ENCODE data around the gene ARMC2. TPM values are rescaled to one million over a fixed set of nuclear protein-coding genes. Genes with fewer than 3 reads are reported as not detected.
"Not testable (repeated sequence)": the region's sequence is repeated elsewhere in the genome, so short reads cannot be mapped to it uniquely, and the experiment has no call there.

ARMC2 gene
- total and polyA plus RNA-seq, 2 donors (not counting 1 experiment from before 2014, with no cell fraction given): 4.8 to 9.9 TPM

DNA sequence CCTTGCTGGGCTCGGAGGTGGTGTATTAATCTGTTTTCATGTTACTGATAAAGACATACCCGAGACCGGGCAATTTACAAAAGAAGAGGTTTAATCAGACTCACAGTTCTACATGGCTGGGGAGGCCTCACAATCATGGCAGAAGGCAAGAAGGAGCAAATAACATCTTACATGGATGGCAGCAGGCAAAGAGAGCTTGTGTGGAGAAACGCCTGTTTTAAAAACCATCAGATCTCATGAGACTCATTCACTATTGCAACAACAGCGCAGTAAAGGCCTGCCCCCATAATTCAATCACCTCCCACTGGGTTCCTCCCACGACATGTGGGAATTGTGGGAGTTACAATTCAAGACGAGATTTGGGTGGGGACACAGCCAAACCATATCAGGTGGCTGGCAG lies 30.9 kb upstream of the ARMC2 start:
- CTCF ChIA-PET; H2AFZ ChIP-seq (ENCODE audit: insufficient read depth, low read depth, low read length, poor library complexity, severe bottlenecking); H4K20me1 ChIP-seq (ENCODE audit: control insufficient read depth, insufficient read depth, low read length, poor library complexity, severe bottlenecking); H3K4me3 Mint-ChIP-seq; DNase-seq; H3K4me2 ChIP-seq (replicated peaks; ENCODE audit: low read depth, low read length, poor library complexity, severe bottlenecking); H3K9ac ChIP-seq (ENCODE audit: low read length); ATAC-seq (ENCODE audit: low read depth); H3K27ac ChIP-seq (ENCODE audit: low read length in 2 of 2); H3K79me2 ChIP-seq (ENCODE audit: control insufficient read depth, insufficient read depth, low read length); H3K4me1 ChIP-seq (ENCODE audit: control insufficient read depth in 2 of 2, insufficient read depth in 2 of 2, low read length in 2 of 2); H3K27me3 ChIP-seq (replicated peaks in 1 of 4; ENCODE audit: control extremely low read depth in 1 of 4, control insufficient read depth in 3 of 4, insufficient read depth in 4 of 4, low read length in 3 of 4); H3K9me3 Mint-ChIP-seq (ENCODE audit: insufficient read depth); H3K27ac Mint-ChIP-seq; H3K36me3 ChIP-seq (replicated peaks in 1 of 2; ENCODE audit: control extremely low read depth in 1 of 2, control insufficient read depth in 1 of 2, extremely low read depth in 1 of 2, insufficient read depth in 2 of 2, low read length in 1 of 2); H3K4me1 Mint-ChIP-seq; intact Hi-C loops (cut with micrococcal nuclease); H3K4me3 ChIP-seq (ENCODE audit: control extremely low read depth in 1 of 5, extremely low read depth in 1 of 5, insufficient read depth in 1 of 5, low read depth in 2 of 5, low read length in 4 of 5); POLR2A ChIA-PET: not testable (repeated sequence)
- H3K9me3 ChIP-seq (ENCODE audit: control extremely low read depth in 1 of 3, control insufficient read depth in 2 of 3, insufficient read depth in 1 of 3, low read length in 2 of 3): peaks cover 2 to 12% (median 7%) of the 10 kb centered on the region in 3 donors
- H3K27me3 Mint-ChIP-seq: peaks cover 31% of the 10 kb centered on the region
- 93% methylated on average over 3 of the region's 7 CpGs for WGBS (ENCODE audit: insufficient coverage)

DNA sequence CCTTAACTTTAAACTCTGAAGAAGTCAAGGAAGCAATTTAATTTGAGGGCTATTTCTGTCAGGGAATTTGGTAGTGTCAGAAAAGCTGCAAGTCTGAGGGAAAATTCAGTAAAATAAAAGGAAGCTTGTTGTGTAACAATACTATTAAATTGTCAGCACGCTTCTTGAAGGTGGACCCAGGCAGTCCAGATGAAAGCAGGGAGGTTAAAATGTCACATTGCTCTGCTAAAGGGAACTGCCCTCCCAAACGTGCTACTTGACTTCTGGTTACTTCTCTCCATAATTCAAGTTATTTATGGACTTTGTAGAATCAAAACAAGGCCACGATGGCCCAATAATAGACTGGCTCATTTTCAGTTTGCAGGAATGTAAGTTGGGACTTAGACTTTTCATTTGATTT lies 28.2 kb upstream of the ARMC2 start:
- H3K27me3 Mint-ChIP-seq: peaks cover 31% of the 10 kb centered on the region
- peaks cover 2 to 17% (median 10%) of the 10 kb centered on the region in 3 donors for H3K9me3 ChIP-seq (ENCODE audit: control extremely low read depth in 1 of 3, control insufficient read depth in 2 of 3, insufficient read depth in 1 of 3, low read length in 2 of 3)
- H3K4me1 Mint-ChIP-seq: no peaks in the 10 kb centered on the region
- no peak overlapping the region for H3K9ac ChIP-seq (ENCODE audit: low read length)
- no peaks in the 10 kb centered on the region for H3K4me1 ChIP-seq (ENCODE audit: control insufficient read depth in 2 of 2, insufficient read depth in 2 of 2, low read length in 2 of 2)
- no peak overlapping the region for H3K4me3 ChIP-seq (ENCODE audit: control extremely low read depth in 1 of 5, extremely low read depth in 1 of 5, insufficient read depth in 1 of 5, low read depth in 2 of 5, low read length in 4 of 5)
- H3K27ac Mint-ChIP-seq: no peak overlapping the region
- no peaks in the 10 kb centered on the region for H3K79me2 ChIP-seq (ENCODE audit: control insufficient read depth, insufficient read depth, low read length)
- H3K9me3 Mint-ChIP-seq (ENCODE audit: insufficient read depth): peaks cover 7% of the 10 kb centered on the region
- ChIA-PET POLR2A (no interaction called here), CTCF (no interaction called here)
- H3K4me2 ChIP-seq (replicated peaks; ENCODE audit: low read depth, low read length, poor library complexity, severe bottlenecking): no peak overlapping the region
- no CpG with 5 or more reads among the region's 3 CpGs for WGBS (ENCODE audit: insufficient coverage)
- DNase-seq (no peak), ATAC-seq (ENCODE audit: low read depth) (no peak)
- no peak for TF ChIP-seq EZH2 (IDR thresholded peaks at IDR 0.05; ENCODE audit: borderline replicate concordance, insufficient read depth, low read depth, low read length, poor library complexity, severe bottlenecking)
- TF ChIP-seq CTCF (IDR thresholded peaks at IDR 0.05): no peak
- H3K27me3 ChIP-seq (replicated peaks in 1 of 4; ENCODE audit: control extremely low read depth in 1 of 4, control insufficient read depth in 3 of 4, insufficient read depth in 4 of 4, low read length in 3 of 4): peaks cover 0 to 12% (median 0%) of the 10 kb centered on the region in 4 experiments
- no peaks in the 10 kb centered on the region for H4K20me1 ChIP-seq (ENCODE audit: control insufficient read depth, insufficient read depth, low read length, poor library complexity, severe bottlenecking)
- H3K27ac ChIP-seq (ENCODE audit: low read length in 2 of 2): no peak overlapping the region
- H3K4me3 Mint-ChIP-seq: no peak overlapping the region
- intact Hi-C loops (cut with micrococcal nuclease): no loop called here
- H3K36me3 ChIP-seq (replicated peaks in 1 of 2; ENCODE audit: control extremely low read depth in 1 of 2, control insufficient read depth in 1 of 2, extremely low read depth in 1 of 2, insufficient read depth in 2 of 2, low read length in 1 of 2): no peaks in the 10 kb centered on the region
- H2AFZ ChIP-seq (ENCODE audit: insufficient read depth, low read depth, low read length, poor library complexity, severe bottlenecking): no peak overlapping the region

Measured in B cell (primary cell).